Activated naive CD4-positive, alpha-beta T cell treated with anti-CD3 and anti-CD28 coated beads, Interleukin-2, amount 10 ng/mL, durations not matched to agents 7 days and 5 days (primary cell): ENCODE measurements around the gene ZSWIM7.
"Not testable (repeated sequence)": the region's sequence is repeated elsewhere in the genome, so short reads cannot be mapped to it uniquely, and the experiment has no call there.

Source experiments
- CTCF ChIA-PET: fragments of 350-600 bp; sonication (Branson Sonifier 250); formaldehyde crosslinking; loops from one replicate; lab custom pipeline; 2021; ENCODE audit warnings: antibody characterized with exemption; lab: Charles Lee
- DNase-seq: peaks from one replicate; pipeline ENCODE4 v3.0.0-alpha.2; 2020
- H3K27ac Mint-ChIP-seq: one replicate; pipeline ENCODE4 v1.8.0; 2021; ENCODE audit warnings: mild to moderate bottlenecking, moderate library complexity, mixed read lengths
- H3K27me3 Mint-ChIP-seq: one replicate; pipeline ENCODE4 v1.8.0; 2021; ENCODE audit warnings: mild to moderate bottlenecking, mixed read lengths
- H3K36me3 Mint-ChIP-seq: one replicate; pipeline ENCODE4 v1.8.0; 2021; ENCODE audit warnings: mixed read lengths
- H3K4me1 Mint-ChIP-seq: one replicate; pipeline ENCODE4 v1.8.0; 2021; ENCODE audit warnings: mixed read lengths
- H3K4me3 Mint-ChIP-seq: one replicate; pipeline ENCODE4 v1.8.0; 2021; ENCODE audit warnings: mild to moderate bottlenecking, moderate library complexity, mixed read lengths
- H3K9me3 Mint-ChIP-seq: one replicate; pipeline ENCODE4 v1.8.0; 2021; ENCODE audit warnings: mixed read lengths

ZSWIM7 gene

GRCh38 chr17:16013943-16014407 is 14.5 kb upstream of the ZSWIM7 start:
- peak overlapping the region; percentile 13 for H3K27ac Mint-ChIP-seq
- H3K36me3 Mint-ChIP-seq = peaks cover 41% of the 10 kb centered on the region
- CTCF ChIA-PET = interaction anchor here (1.3 kb wide), 1 partner anchor 9 kb away, joined by 3 read pairs; no protein-coding TSS in a partner anchor
- H3K4me1 Mint-ChIP-seq = peaks cover 4% of the 10 kb centered on the region
- no peaks in the 10 kb centered on the region for H3K9me3 Mint-ChIP-seq
- no peak overlapping the region for H3K4me3 Mint-ChIP-seq
- no peak for DNase-seq
- H3K27me3 Mint-ChIP-seq = no peaks in the 10 kb centered on the region

GRCh38 chr17:16007439-16007838 is 7.9 kb upstream of the ZSWIM7 start:
- Mint-ChIP-seq H3K9me3 (no peaks in the 10 kb centered on the region), H3K4me1 (peaks cover 12% of the 10 kb centered on the region), H3K4me3 (no peak overlapping the region), H3K36me3 (peaks cover 69% of the 10 kb centered on the region), H3K27me3 (no peaks in the 10 kb centered on the region), H3K27ac (no peak overlapping the region)
- CTCF ChIA-PET = no interaction called here
- DNase-seq = no peak

GRCh38 chr17:16005636-16006035 is 6.1 kb upstream of the ZSWIM7 start:
- no peak for DNase-seq
- Mint-ChIP-seq H3K27ac (no peak overlapping the region), H3K27me3 (no peaks in the 10 kb centered on the region), H3K4me3 (no peak overlapping the region), H3K9me3 (no peaks in the 10 kb centered on the region), H3K4me1 (peaks cover 25% of the 10 kb centered on the region), H3K36me3 (peaks cover 75% of the 10 kb centered on the region)
- CTCF ChIA-PET = interaction anchor here (0.7 to 0.9 kb wide), 2 partner anchors 8 to 27 kb away, joined by 3 read pairs; no protein-coding TSS in a partner anchor

GRCh38 chr17:16003841-16004240 is 4.3 kb upstream of the ZSWIM7 start:
- H3K27ac Mint-ChIP-seq = no peak overlapping the region
- DNase-seq = no peak
- CTCF ChIA-PET = no interaction called here
- H3K4me1 Mint-ChIP-seq = peaks cover 32% of the 10 kb centered on the region
- no peak overlapping the region for H3K4me3 Mint-ChIP-seq
- H3K36me3 Mint-ChIP-seq = peaks cover 74% of the 10 kb centered on the region
- no peaks in the 10 kb centered on the region for H3K27me3 Mint-ChIP-seq
- no peaks in the 10 kb centered on the region for H3K9me3 Mint-ChIP-seq

DNA sequence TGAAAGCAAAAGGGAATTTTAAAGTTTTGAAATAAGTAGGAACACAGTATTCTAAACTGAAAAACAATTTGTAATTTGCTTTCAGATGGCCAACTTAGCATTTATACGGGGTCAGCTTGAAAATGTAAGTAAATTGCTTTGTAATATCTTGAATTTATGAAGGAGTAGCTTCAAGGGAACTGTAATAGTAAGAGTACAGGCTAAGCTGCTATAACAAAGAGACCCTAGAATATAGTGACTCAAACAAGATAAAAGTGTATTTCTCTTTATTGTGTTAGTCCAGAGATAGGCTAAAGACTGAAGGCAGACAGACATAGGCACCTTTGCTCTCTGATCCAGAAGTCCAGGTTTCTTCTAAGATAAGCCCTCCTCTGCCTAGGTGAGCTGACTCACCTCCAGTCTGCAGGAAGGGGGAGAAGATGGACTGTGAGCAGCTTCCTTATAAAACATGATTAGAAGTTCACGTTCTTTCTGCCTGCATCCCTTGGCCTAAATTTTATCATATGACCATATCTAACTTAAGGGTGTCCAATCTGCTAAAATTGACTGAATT is 3.3 kb upstream of the ZSWIM7 start:
- Mint-ChIP-seq H3K4me1 (peaks cover 38% of the 10 kb centered on the region), H3K9me3 (no peaks in the 10 kb centered on the region), H3K27me3 (no peaks in the 10 kb centered on the region), H3K36me3 (peaks cover 63% of the 10 kb centered on the region), H3K4me3 (no peak overlapping the region), H3K27ac (no peak overlapping the region)
- DNase-seq = no peak
- CTCF ChIA-PET = no interaction called here

GRCh38 chr17:16001226-16001897 is 1.9 kb upstream of the ZSWIM7 start:
- CTCF ChIA-PET = no interaction called here
- Mint-ChIP-seq H3K4me3 (peak overlapping the region; percentile 89), H3K36me3 (peaks cover 53% of the 10 kb centered on the region), H3K27ac (peak overlapping the region; percentile 98), H3K27me3 (no peaks in the 10 kb centered on the region), H3K9me3 (no peaks in the 10 kb centered on the region), H3K4me1 (peaks cover 41% of the 10 kb centered on the region)
- no peak for DNase-seq

GRCh38 chr17:15999974-16000827 is 697 bp upstream of the ZSWIM7 start:
- H3K27me3 Mint-ChIP-seq = no peaks in the 10 kb centered on the region
- peaks cover 43% of the 10 kb centered on the region for H3K36me3 Mint-ChIP-seq
- CTCF ChIA-PET = interaction anchor here (1.7 to 2.7 kb wide), 4 partner anchors 30 to 55 kb away, joined by 5 to 14 read pairs (median 10); partner anchors contain the start of gene ADORA2B
- peak overlapping the region; percentile 98 for H3K27ac Mint-ChIP-seq
- peak; percentile 66 for DNase-seq
- peaks cover 41% of the 10 kb centered on the region for H3K4me1 Mint-ChIP-seq
- H3K4me3 Mint-ChIP-seq = peak overlapping the region; percentile 89
- no peaks in the 10 kb centered on the region for H3K9me3 Mint-ChIP-seq

DNA sequence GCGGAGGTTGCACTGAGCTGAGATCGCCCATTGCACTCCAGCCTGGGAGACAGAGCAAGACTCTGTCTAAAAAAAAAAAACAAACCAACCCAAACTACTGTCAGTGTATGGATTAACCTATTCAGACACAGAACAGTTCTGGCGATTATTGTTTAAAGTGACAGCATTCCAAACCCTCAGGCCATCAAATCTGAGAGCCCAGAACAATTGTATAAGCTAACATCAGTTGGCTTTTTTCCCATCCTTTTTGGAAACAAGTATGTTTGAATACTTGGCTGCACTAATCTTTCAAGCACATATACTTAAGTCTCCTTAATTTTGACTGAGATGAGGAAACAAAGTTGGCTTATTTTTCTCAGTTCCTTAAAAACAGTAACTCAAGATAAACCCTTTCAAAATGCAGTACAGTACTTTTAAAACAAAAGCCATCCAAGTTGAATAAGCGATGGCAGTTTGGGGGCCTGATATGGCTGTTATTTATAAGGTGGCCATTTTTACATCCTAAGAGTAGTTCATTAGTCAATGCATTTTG is 1.4 kb downstream of the ZSWIM7 start:
- H3K9me3 Mint-ChIP-seq = no peaks in the 10 kb centered on the region
- no peak for DNase-seq
- peaks cover 35% of the 10 kb centered on the region for H3K4me1 Mint-ChIP-seq
- CTCF ChIA-PET = interaction anchor here (0.9 to 4.3 kb wide), 5 partner anchors 39 to 169 kb away, joined by 3 to 19 read pairs (median 6); partner anchors contain the start of gene ADORA2B
- H3K36me3 Mint-ChIP-seq = peaks cover 26% of the 10 kb centered on the region
- H3K27ac Mint-ChIP-seq = peak overlapping the region; percentile 97
- no peaks in the 10 kb centered on the region for H3K27me3 Mint-ChIP-seq
- peak overlapping the region; percentile 87 for H3K4me3 Mint-ChIP-seq

GRCh38 chr17:15996322-15996721 is 3.2 kb downstream of the ZSWIM7 start:
- Mint-ChIP-seq H3K4me3 (no peak overlapping the region), H3K36me3 (peaks cover 9% of the 10 kb centered on the region), H3K27ac (no peak overlapping the region), H3K9me3 (no peaks in the 10 kb centered on the region), H3K27me3 (no peaks in the 10 kb centered on the region), H3K4me1 (peaks cover 23% of the 10 kb centered on the region)
- CTCF ChIA-PET = interaction anchor here (1.1 to 4.3 kb wide), 2 partner anchors 52 to 168 kb away, joined by 5 to 19 read pairs; partner anchors contain the start of gene ADORA2B
- DNase-seq = no peak

DNA sequence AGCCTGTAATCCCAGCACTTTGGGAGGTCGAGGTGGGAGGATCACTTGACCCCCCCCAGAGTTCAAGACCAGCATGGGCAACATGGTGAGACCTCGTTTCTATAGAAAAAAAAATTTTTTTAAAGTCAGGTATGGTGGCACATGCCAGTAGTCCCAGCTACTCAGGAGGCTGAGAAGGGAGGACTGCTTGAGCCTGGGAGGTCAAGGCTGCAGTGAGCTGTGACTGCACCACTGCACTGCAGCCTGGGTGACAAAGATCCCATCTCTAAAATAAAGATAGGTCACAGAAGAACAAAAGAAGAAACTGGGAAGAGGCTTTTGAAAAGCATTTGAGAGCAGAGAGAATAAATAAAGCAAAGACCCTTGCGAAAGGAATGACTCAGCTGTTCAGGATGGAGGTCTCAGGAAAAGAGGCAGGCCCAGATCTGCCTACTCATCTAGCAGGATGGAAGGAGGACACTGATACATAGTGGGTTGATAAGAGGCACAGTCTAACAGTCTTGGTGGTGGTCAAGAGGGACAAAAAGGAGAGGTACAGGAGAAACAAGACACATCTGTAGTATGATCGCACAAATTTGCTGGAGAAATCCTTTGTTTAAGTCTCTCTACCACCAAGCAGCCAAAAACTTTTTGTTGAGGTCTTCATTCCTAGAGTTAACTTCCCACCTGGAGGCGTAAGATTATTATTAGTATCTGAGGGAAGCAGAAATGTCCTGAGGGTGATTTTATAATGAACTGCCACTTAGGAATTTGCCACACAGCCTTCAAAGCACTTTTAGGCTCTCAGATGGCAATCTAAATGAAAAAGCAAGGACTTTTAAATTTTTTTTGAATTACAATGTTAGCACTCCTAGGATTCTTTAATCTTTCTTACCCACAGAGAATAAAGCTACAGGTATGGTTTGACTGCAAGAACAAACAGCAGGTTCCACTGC is 17.6 kb downstream of the ZSWIM7 start:
- Mint-ChIP-seq H3K27me3 (no peaks in the 10 kb centered on the region), H3K9me3 (no peaks in the 10 kb centered on the region), H3K36me3 (peaks cover 35% of the 10 kb centered on the region), H3K4me3 (no peak overlapping the region), H3K27ac (no peak overlapping the region), H3K4me1 (peaks cover 20% of the 10 kb centered on the region)
- no peak for DNase-seq
- CTCF ChIA-PET = no interaction called here

DNA sequence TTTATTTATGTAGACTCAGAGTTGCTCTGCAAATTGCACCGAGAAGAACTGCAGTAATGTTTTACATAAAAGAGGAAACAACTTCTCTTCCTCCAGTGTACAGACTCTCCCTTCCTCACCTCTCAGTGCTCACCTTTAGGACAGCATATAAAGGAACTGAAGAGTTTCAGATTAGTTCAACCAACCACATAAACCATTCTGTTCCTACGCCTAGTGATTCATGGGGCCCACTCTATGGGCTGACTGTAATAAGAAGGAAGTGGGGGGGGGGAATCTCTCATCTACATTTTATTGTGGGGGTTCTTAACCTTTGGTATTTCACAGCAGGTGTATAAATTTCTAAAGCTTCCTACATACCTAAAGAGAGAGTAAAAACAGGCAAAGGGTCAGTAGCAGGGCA is 18.3 kb downstream of the ZSWIM7 start:
- H3K9me3 Mint-ChIP-seq = no peaks in the 10 kb centered on the region
- no peaks in the 10 kb centered on the region for H3K27me3 Mint-ChIP-seq
- CTCF ChIA-PET = interaction anchor here (1.0 kb wide), 1 partner anchor 23 kb away, joined by 3 read pairs; no protein-coding TSS in a partner anchor
- no peak overlapping the region for H3K27ac Mint-ChIP-seq
- no peak overlapping the region for H3K4me3 Mint-ChIP-seq
- DNase-seq = no peak
- H3K4me1 Mint-ChIP-seq = peaks cover 20% of the 10 kb centered on the region
- peaks cover 31% of the 10 kb centered on the region for H3K36me3 Mint-ChIP-seq

- Mint-ChIP-seq H3K4me1 (peaks cover 20% of the 10 kb centered on the region), H3K36me3 (peaks cover 28% of the 10 kb centered on the region)
- H3K27ac Mint-ChIP-seq, H3K27me3 Mint-ChIP-seq, H3K4me3 Mint-ChIP-seq, CTCF ChIA-PET, H3K9me3 Mint-ChIP-seq, DNase-seq: not testable (repeated sequence)
Measured at GRCh38 chr17:15979013-15979412, 20.5 kb downstream of the ZSWIM7 start.

DNA sequence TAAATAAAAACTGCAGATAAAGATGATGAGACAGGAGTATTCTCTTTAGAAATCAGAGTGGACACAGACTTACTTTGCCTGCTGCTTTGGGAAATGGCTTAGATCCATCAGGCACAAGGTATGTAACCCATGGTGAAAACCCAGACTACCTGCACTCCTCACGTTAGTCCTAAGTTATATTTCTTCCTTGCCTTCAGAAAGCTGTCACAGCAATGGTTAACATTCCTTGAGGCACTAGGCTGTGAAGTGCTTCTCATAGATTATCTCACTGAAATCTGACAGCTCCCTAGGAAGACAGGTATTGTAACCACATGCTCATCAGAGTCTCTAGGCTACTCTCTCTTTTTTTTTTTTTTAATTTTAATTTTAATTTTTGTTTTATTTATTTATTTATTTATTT is 20.9 kb downstream of the ZSWIM7 start:
- Mint-ChIP-seq H3K36me3 (peaks cover 25% of the 10 kb centered on the region), H3K27ac (no peak overlapping the region)
- CTCF ChIA-PET = interaction anchor here (0.6 kb wide), 1 partner anchor 27 kb away, joined by 3 read pairs; no protein-coding TSS in a partner anchor

More for the DNA sequence above, 20.9 kb downstream of the ZSWIM7 start:
- Mint-ChIP-seq H3K9me3 (no peaks in the 10 kb centered on the region), H3K4me1 (peaks cover 20% of the 10 kb centered on the region), H3K4me3 (no peak overlapping the region), H3K27me3 (no peaks in the 10 kb centered on the region)
- DNase-seq = no peak
